Uterus (tissue), 2 donors: ENCODE data around the gene PYGM.

Source experiments
- POLR2A ChIP-seq, 2 donors: fragments of 450-650 bp; IDR thresholded peaks; one replicate each; pipeline ENCODE4 v1.6.1; 2016; ENCODE audit warnings: antibody characterized with exemption in 2 of 2, mild to moderate bottlenecking in 1 of 2, moderate library complexity in 1 of 2
- TF ChIP-seq, protein P1 (sequence below), 4 experiments: fragments of 200-600 bp in 2 of 4; fragments of 450-650 bp in 2 of 4; sonication (generic) in 2 of 4; IDR thresholded peaks; one replicate each; pipeline ENCODE4 v1.5.1; 2016 to 2019; ENCODE audit warnings: antibody characterized with exemption in 4 of 4, mild to moderate bottlenecking in 2 of 4, moderate library complexity in 1 of 4

DNA sequence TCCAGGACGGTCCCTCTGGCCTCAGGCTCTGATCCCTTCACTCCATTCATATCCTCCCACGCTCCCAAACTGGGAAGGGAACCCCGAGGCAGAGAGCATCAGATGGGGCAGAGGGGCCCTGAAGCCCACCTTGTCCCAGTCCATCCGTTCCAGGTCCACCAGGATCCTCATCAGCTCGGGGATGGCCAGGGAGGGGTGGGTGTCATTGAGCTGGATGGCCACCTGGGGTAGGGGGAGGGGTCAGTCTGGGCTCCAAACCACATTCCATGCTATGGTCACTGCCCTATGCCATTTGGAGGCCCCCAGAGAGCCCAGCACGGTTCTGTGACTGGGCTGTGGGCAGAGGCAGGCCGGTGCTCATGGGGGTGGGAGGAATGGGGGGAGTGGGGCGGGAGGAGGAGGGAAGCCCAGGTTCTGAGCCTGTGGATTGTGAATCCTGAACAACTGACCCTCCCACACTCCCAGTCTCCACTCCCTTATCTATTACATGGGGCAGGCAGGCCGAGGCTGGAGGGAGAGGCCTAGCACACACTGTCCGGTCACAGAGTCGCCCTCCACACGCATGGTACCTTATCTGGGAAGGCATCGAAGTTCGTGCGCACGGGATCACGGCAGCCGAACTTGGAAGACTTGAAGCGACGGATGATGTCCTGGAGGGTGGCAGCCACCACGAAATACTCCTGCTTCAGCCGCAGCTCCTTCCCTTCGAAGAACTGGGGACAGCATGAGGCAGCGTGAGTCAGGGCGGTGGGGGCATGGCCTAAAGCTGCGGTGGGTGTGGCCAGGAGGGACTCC lies 5.5 kb downstream of the PYGM start:
- TF ChIP-seq, protein P1, sequence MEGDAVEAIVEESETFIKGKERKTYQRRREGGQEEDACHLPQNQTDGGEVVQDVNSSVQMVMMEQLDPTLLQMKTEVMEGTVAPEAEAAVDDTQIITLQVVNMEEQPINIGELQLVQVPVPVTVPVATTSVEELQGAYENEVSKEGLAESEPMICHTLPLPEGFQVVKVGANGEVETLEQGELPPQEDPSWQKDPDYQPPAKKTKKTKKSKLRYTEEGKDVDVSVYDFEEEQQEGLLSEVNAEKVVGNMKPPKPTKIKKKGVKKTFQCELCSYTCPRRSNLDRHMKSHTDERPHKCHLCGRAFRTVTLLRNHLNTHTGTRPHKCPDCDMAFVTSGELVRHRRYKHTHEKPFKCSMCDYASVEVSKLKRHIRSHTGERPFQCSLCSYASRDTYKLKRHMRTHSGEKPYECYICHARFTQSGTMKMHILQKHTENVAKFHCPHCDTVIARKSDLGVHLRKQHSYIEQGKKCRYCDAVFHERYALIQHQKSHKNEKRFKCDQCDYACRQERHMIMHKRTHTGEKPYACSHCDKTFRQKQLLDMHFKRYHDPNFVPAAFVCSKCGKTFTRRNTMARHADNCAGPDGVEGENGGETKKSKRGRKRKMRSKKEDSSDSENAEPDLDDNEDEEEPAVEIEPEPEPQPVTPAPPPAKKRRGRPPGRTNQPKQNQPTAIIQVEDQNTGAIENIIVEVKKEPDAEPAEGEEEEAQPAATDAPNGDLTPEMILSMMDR (IDR thresholded peaks at IDR 0.05), result no peak
- TF ChIP-seq POLR2A (IDR thresholded peaks at IDR 0.05), result no peak
